K562 (cell line): Measurements from ENCODE around the gene SLC45A3. TPM values are rescaled to one million over a fixed set of nuclear protein-coding genes. Genes with fewer than 3 reads are reported as not detected.

Experiments used
- ATAC-seq: fragments of 200-7000 bp; cut with Tn5 transposase; 3 replicates; pipeline ENCODE4 v1.9.1; 2020; ENCODE audit warnings: moderate library complexity
- BruUV-seq: library from RNA; stranded (reverse); fragments of 400-500 nt; replicated peaks from 2 replicates; lab custom pipeline; 2021; lab: Mats Ljungman, UMichigan
- CTCF ChIA-PET: fragments of 300-600 bp; formaldehyde crosslinking; extraction: SDS; loops from one replicate; lab custom pipeline; 2021; ENCODE audit warnings: low intra/inter-chr PET ratio; lab: Yijun Ruan, JAX
- POLR2A ChIA-PET: fragments of 300-600, 350-650 bp; sonication (Branson Sonifier 250); formaldehyde crosslinking; extraction: SDS; loops from one replicate; lab custom pipeline; 2021; ENCODE audit warnings: antibody characterized with exemption, inconsistent platforms; lab: Yijun Ruan, JAX
- DNase-seq, 4 experiments: peaks; one replicate each; pipeline versions ENCODE4 v3.0.0 to v3.0.0-alpha.2; 2011 to 2018; ENCODE audit warnings: low spot score in 3 of 4, mixed read lengths in 3 of 4; ENCODE audit errors: extremely low read depth in 1 of 4
- FAIRE-seq: peaks from 2 replicates; lab custom pipeline; 2011; peaks lifted over from hg19 to GRCh38; lab: Jason Lieb, UNC
- H2AFZ ChIP-seq: 2 replicates; pipeline ENCODE4 v1.6.0; 2011; ENCODE audit warnings: low read depth, low read length, control low read depth, inconsistent platforms
- H3K27ac ChIP-seq: fragments of 200-600 bp; 3 replicates; pipeline ENCODE4 v1.8.0; 2011; ENCODE audit warnings: low read depth, mild to moderate bottlenecking, control low read depth, inconsistent platforms, low read length, moderate library complexity, mixed read lengths; ENCODE audit errors: extremely low read depth
- H3K27me3 ChIP-seq, 2 experiments: fragments of 300-600 bp in 1 of 2; 2 replicates in 1 of 2; 3 replicates in 1 of 2; pipeline versions ENCODE4 v1.6.0 to v1.8.0; 2011; ENCODE audit warnings: inconsistent platforms in 2 of 2, low read length in 2 of 2, mild to moderate bottlenecking in 1 of 2, mixed read lengths in 1 of 2, moderate library complexity in 1 of 2; ENCODE audit not compliant: control insufficient read depth in 2 of 2, insufficient read depth in 2 of 2
- H3K36me3 ChIP-seq: fragments of 300-600 bp; 3 replicates; pipeline ENCODE4 v1.8.0; 2011; ENCODE audit warnings: mild to moderate bottlenecking, low read length, inconsistent platforms; ENCODE audit not compliant: control insufficient read depth, insufficient read depth
- H3K4me1 ChIP-seq, 2 experiments: fragments of 200-600 bp in 1 of 2; replicated peaks in 1 of 2; 2 replicates in 1 of 2; 3 replicates in 1 of 2; pipeline versions ENCODE4 v1.5.1 to v1.8.0; 2011; ENCODE audit warnings: inconsistent platforms in 2 of 2, low read length in 2 of 2, mild to moderate bottlenecking in 1 of 2, mixed read lengths in 1 of 2, moderate library complexity in 1 of 2; ENCODE audit not compliant: control insufficient read depth in 2 of 2, insufficient read depth in 2 of 2
- H3K4me2 ChIP-seq: 2 replicates; pipeline ENCODE4 v1.6.1; 2011; ENCODE audit warnings: low read length, control low read depth, inconsistent platforms, mixed read lengths; ENCODE audit not compliant: insufficient read depth
- H3K4me3 ChIP-seq: fragments of 200-600 bp; sonication (generic), shearing (Covaris generic); 2 replicates; pipeline ENCODE4 v1.5.1; 2016; ENCODE audit warnings: control low read depth, inconsistent platforms
- H3K79me2 ChIP-seq: fragments of 200-600 bp; 3 replicates; pipeline ENCODE4 v1.8.0; 2011; ENCODE audit warnings: low read length, inconsistent platforms; ENCODE audit not compliant: control insufficient read depth, insufficient read depth
- H3K9ac ChIP-seq, 2 experiments: 2 replicates each; pipeline versions ENCODE4 v1.6.0 to v1.6.1; 2011; ENCODE audit warnings: low read depth in 2 of 2, low read length in 2 of 2, control low read depth in 1 of 2, inconsistent platforms in 1 of 2, mild to moderate bottlenecking in 1 of 2, mixed read lengths in 1 of 2; ENCODE audit not compliant: insufficient read depth in 1 of 2
- H3K9me1 ChIP-seq: one replicate; pipeline ENCODE4 v1.6.0; 2011; ENCODE audit warnings: inconsistent platforms, mild to moderate bottlenecking, low read length, moderate library complexity; ENCODE audit not compliant: control insufficient read depth, insufficient read depth
- H3K9me3 ChIP-seq: replicated peaks from 2 replicates; pipeline ENCODE4 v1.5.1; 2011; ENCODE audit warnings: low read depth, low read length, inconsistent platforms; ENCODE audit not compliant: control insufficient read depth, insufficient read depth
- H4K20me1 ChIP-seq: replicated peaks from 2 replicates; pipeline ENCODE4 v1.6.1; 2011; ENCODE audit warnings: low read length, inconsistent platforms, mixed read lengths; ENCODE audit not compliant: control insufficient read depth, insufficient read depth
- BRD4 ChIP-seq: fragments of 200-600 bp; sonication (generic); IDR thresholded peaks from 2 replicates; pipeline ENCODE4 v1.6.1; 2017; ENCODE audit warnings: inconsistent platforms
- CCNT2 ChIP-seq: IDR thresholded peaks from 2 replicates; pipeline ENCODE4 v1.6.1; 2011; ENCODE audit warnings: borderline replicate concordance, low read depth, mild to moderate bottlenecking, moderate library complexity, mixed read lengths, low read length; ENCODE audit not compliant: insufficient read length; ENCODE audit errors: extremely low read depth
- CXXC5 ChIP-seq: fragments of 250-450 bp; sonication (Bioruptor Pico); IDR thresholded peaks from 2 replicates; pipeline ENCODE4 v1.8.0; 2022; ENCODE audit warnings: inconsistent platforms, mild to moderate bottlenecking, moderate library complexity
- ETV5 ChIP-seq: sonication (generic); formaldehyde crosslinking; IDR thresholded peaks from 2 replicates; pipeline ENCODE4 v1.4.0; 2020; ENCODE audit warnings: low read depth, mild to moderate bottlenecking, missing genetic modification reagents
- HEY1 ChIP-seq: fragments of 250-450 bp; sonication (Bioruptor Pico); IDR thresholded peaks from 2 replicates; pipeline ENCODE4 v1.5.0; 2020; ENCODE audit warnings: mild to moderate bottlenecking, moderate library complexity, borderline replicate concordance
- JUND ChIP-seq, 2 experiments: IDR thresholded peaks; 2 replicates in 1 of 2; 3 replicates in 1 of 2; pipeline ENCODE4 v1.6.1; 2011; ENCODE audit warnings: borderline replicate concordance in 2 of 2, low read depth in 2 of 2, low read length in 2 of 2, improper control_type of control experiment in 1 of 2, missing biosample characterization in 1 of 2, missing genetic modification characterization in 1 of 2, missing genetic modification reagents in 1 of 2
- NFE2 ChIP-seq: IDR thresholded peaks from 2 replicates; pipeline ENCODE4 v1.6.1; 2014; ENCODE audit warnings: antibody characterized with exemption, low read depth
- PCBP2 ChIP-seq: fragments of 200-400 bp; formaldehyde crosslinking; IDR thresholded peaks from 2 replicates; pipeline ENCODE4 v1.6.1; 2018; ENCODE audit warnings: low read length, low read depth, mild to moderate bottlenecking, moderate library complexity; ENCODE audit not compliant: poor library complexity, severe bottlenecking
- RB1 ChIP-seq: fragments of 450-650 bp; IDR thresholded peaks from 2 replicates; pipeline ENCODE4 v1.6.1; 2017; ENCODE audit warnings: low read depth, mild to moderate bottlenecking
- SRF ChIP-seq, 2 experiments: fragments of 250-450, 450-650 bp in 1 of 2; sonication (Bioruptor Pico) in 1 of 2; sonication (generic) in 1 of 2; formaldehyde crosslinking; IDR thresholded peaks; 2 replicates each; pipeline versions ENCODE4 v1.5.0 to v1.5.1; 2020 to 2022; ENCODE audit warnings: mild to moderate bottlenecking in 1 of 2, missing genetic modification reagents in 1 of 2
- THRAP3 ChIP-seq: fragments of 450-650 bp; IDR thresholded peaks from 2 replicates; pipeline ENCODE4 v1.6.1; 2016; ENCODE audit warnings: mild to moderate bottlenecking, inconsistent platforms, borderline replicate concordance
- ZBTB17 ChIP-seq: fragments of 450-650 bp; formaldehyde crosslinking; IDR thresholded peaks from 2 replicates; pipeline ENCODE4 v1.4.0; 2020; ENCODE audit warnings: mild to moderate bottlenecking
- ZFP30 ChIP-seq: fragments of 250-450 bp; sonication (Bioruptor Pico); IDR thresholded peaks from 2 replicates; pipeline ENCODE4 v1.8.0; 2022; ENCODE audit warnings: moderate library complexity, mild to moderate bottlenecking, inconsistent platforms, borderline replicate concordance
- ZNF3 ChIP-seq: fragments of 250-450 bp; sonication (Bioruptor Pico); IDR thresholded peaks from 2 replicates; pipeline ENCODE4 v1.5.0; 2021; ENCODE audit warnings: mild to moderate bottlenecking, moderate library complexity
- ZNF324 ChIP-seq: fragments of 250-450 bp; sonication (Bioruptor Pico); IDR thresholded peaks from 2 replicates; pipeline ENCODE4 v1.4.0; 2020; ENCODE audit warnings: mild to moderate bottlenecking
- ZNF408 ChIP-seq: fragments of 250-450 bp; sonication (Bioruptor Pico); IDR thresholded peaks from 2 replicates; pipeline ENCODE4 v1.4.0; 2020; ENCODE audit warnings: low read depth, mild to moderate bottlenecking, moderate library complexity
- ZNF785 ChIP-seq: fragments of 250-450 bp; sonication (Bioruptor Pico); IDR thresholded peaks from 2 replicates; pipeline ENCODE4 v1.4.0; 2020; ENCODE audit warnings: mild to moderate bottlenecking
- WGBS: fragments of 100-300 bp; shearing (Covaris generic); methylation state at CpG from one replicate; pipeline ENCODE4 v1.1.6; 2016; ENCODE audit warnings: low coverage, mixed read lengths; ENCODE audit not compliant: insufficient coverage; ENCODE audit errors: missing lambda C conversion rate; 5-methylcytosine and 5-hydroxymethylcytosine counted together
- in situ Hi-C: fragments of 300-500 bp; cut with MboI; formaldehyde crosslinking; loops from 4 replicates; pipeline ENCODE4 v1.15.0; 2018; ENCODE audit warnings: inconsistent platforms, mixed read lengths
- intact Hi-C: fragments of 100-400 bp; cut with micrococcal nuclease; formaldehyde crosslinking; loops from 2 replicates; pipeline ENCODE4 v1.14.2; 2022
- polyA plus RNA-seq, 8 experiments: library from polyadenylated mRNA; depleted of rRNA in 4 of 8; stranded (reverse) in 5 of 8; unstranded in 3 of 8; fragments of >200 nt; fragmentation: Nextera tagmentation in 2 of 8; fragmentation: Illumina TruSeq in 1 of 8; extraction: Ambion mirVana in 2 of 8; extraction: Trizol in 1 of 8; gene quantifications; 2 replicates each; pipeline versions ENCODE4 v1.2.1 to v1.2.3, GENCODE V29; 2011 to 2014; ENCODE audit warnings: inconsistent platforms in 1 of 8, missing spikeins in 1 of 8
- total RNA-seq, 7 experiments: library from RNA; depleted of rRNA in 6 of 7; stranded (reverse); fragments of >200 nt in 6 of 7; fragmentation: Illumina TruSeq in 2 of 7; extraction: Trizol in 2 of 7; gene quantifications; 2 replicates each; pipeline versions ENCODE4 v1.2.1 to v1.2.3, GENCODE V29; 2011 to 2021; ENCODE audit warnings: low replicate concordance in 1 of 7

The SLC45A3 gene
- total and polyA plus RNA-seq, 9 of the 15 experiments (the other 6 are each of a cell fraction or from before 2014, with no cell fraction given), result 0.06 to 3.3 (median 1.3) TPM

DNA sequence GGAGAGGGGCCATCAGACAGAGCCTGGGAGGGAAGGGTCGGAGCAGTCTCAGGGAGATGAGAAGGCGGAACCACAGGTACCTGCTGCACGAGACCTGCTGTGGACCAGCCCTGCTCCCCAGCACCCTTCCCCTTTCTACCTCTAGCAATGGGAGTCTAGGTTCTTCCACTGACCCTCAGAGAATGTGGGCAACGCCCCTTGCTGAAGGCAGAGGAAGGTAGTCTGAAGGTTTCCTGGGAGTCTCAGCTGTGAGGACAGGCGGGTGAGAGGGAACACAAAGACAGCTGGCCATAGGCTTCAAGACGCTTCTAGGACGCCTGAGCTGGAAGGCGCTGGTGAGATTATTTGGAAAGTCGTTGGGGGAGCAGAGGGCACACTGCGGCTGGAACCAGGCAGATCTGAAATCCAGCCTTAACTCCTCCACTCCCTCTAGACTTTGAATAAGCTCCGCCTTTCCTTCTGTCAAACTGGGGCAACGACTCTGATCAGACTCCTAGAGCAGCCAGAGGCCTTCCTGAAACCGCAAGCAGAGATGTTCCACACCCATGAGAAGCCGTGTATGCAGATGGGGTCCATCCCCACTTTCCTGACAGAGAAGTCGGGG is 18.1 kb downstream of the SLC45A3 start (continued):
- TF ChIP-seq THRAP3 (no peak), ZNF408 (CRISPR knock-in tag) (no peak), HEY1 (no peak), BRD4 (no peak), ZNF3 (CRISPR knock-in tag) (no peak), RB1 (no peak), ETV5 (CRISPR knock-in tag) (no peak)
- TF ChIP-seq, all 486 proteins: peak for 0

DNA sequence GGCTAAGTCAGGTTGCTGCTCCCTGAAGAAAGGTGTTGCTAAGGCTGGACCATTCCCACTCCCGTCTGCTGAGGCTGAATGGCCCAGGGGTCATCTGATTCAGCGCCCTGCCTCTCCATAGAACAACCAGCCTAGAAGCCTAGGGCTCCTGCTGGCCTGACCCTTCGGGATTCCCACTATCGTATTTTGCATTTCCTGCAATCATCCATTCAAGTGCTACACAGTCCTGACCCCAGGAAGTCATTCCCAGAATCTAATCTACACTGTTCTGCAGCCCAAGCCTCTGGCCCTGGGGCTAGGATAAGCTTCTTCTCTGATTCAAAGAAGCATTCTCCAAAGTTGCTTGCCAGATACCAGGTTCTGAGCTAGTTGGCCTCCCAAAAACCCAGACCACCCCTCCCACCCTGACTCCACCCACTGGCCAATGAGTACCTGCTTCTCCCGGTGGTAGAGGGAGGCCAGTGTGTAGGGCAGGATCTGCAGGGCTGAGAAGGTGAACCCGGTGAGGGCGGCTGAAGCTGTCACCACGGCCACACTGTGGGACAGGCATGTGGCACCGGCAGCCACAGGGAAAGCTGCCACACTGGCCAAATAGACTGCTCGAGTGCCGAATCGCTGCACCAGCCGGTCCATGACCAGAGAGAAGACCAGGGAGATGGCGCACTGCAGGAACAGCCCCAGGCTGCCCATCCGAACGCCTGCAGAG is 18.7 kb downstream of the SLC45A3 start:
- DNase-seq (no peak), FAIRE-seq (no peak), ATAC-seq (no peak)
- H3K4me1 ChIP-seq, result peaks cover 2 to 33% of the 10 kb centered on the region in 2 experiments; a peak in 3 of 5 replicates
- in situ Hi-C loops (no loop called here), intact Hi-C loops (no loop called here)
- H3K36me3 ChIP-seq, result no peaks in the 10 kb centered on the region
- H3K27me3 ChIP-seq, result peaks cover 0 to 11% of the 10 kb centered on the region in 2 experiments; a peak in 1 of 5 replicates
- CTCF ChIA-PET, result interaction anchor here (0.6 to 1.5 kb wide), 4 partner anchors 50 to 269 kb away, joined by 4 to 5 read pairs (median 4); no protein-coding TSS in a partner anchor
- H3K9me1 ChIP-seq, result no peaks in the 10 kb centered on the region
- TF ChIP-seq CCNT2 (no peak), CXXC5 (CRISPR knock-in tag) (no peak), ZFP30 (CRISPR knock-in tag) (no peak), PCBP2 (no peak), ZBTB17 (CRISPR knock-in tag) (no peak), JUND (IDR thresholded peaks at IDR 0.05; ENCODE audit: borderline replicate concordance, low read depth, low read length) (no peak), JUND (tag; IDR thresholded peaks at IDR 0.05; ENCODE audit: borderline replicate concordance, low read depth, low read length) (no peak), ZNF324 (no peak), SRF (CRISPR knock-in tag; IDR thresholded peaks at IDR 0.05) (no peak), NFE2 (no peak), ZNF785 (CRISPR knock-in tag) (no peak)
- no TSS peak for BruUV-seq
- H3K27ac ChIP-seq, result no peak overlapping the region
- peaks cover 35% of the 10 kb centered on the region; the same call in 1 of the 2 replicates for H4K20me1 ChIP-seq
- POLR2A ChIA-PET, result interaction anchor here (1.0 kb wide), 1 partner anchor 17 kb away, joined by 4 read pairs; no protein-coding TSS in a partner anchor
- no peak overlapping the region for H3K4me2 ChIP-seq
- no peaks in the 10 kb centered on the region for H3K9me3 ChIP-seq
- no peak overlapping the region for H3K4me3 ChIP-seq
- H2AFZ ChIP-seq, result no peak overlapping the region
- 40% methylated on average over 16 of the region's 16 CpGs for WGBS
- peak overlapping the region in 1 of 2 experiments; percentile 61; a peak in 2 of 4 replicates for H3K9ac ChIP-seq
- H3K79me2 ChIP-seq, result no peaks in the 10 kb centered on the region
